HEK293 (cell line): ENCODE data around the gene PROK1.
A peak's percentile ranks its signal among the peaks of the same experiment; 100 is the strongest.
"Not testable (repeated sequence)": the region's sequence is repeated elsewhere in the genome, so short reads cannot be mapped to it uniquely, and the experiment has no call there.

Experiments
- CTCF ChIA-PET: fragments of 350-600 bp; formaldehyde crosslinking; extraction: SDS; loops from one replicate; lab custom pipeline; 2021; ENCODE audit warnings: antibody characterized with exemption; lab: Yijun Ruan, JAX
- POLR2A ChIA-PET: fragments of 300-600 bp; formaldehyde crosslinking; extraction: SDS; loops from one replicate; lab custom pipeline; 2020; ENCODE audit warnings: antibody characterized with exemption, inconsistent platforms; lab: Yijun Ruan, JAX
- H3K27ac ChIP-seq: fragments of 200-500 bp; sonication (Bioruptor generic); 2 replicates; pipeline ENCODE4 v1.5.1; 2014; ENCODE audit warnings: low read depth, low read length, control low read depth, inconsistent platforms; ENCODE audit errors: extremely low read depth
- H3K36me3 ChIP-seq, 2 experiments: fragments of 200-500 bp in 1 of 2; sonication (Bioruptor generic) in 1 of 2; 1 replicate in 1 of 2; 2 replicates in 1 of 2; pipeline ENCODE4 v1.5.1; 2014 to 2017; ENCODE audit warnings: inconsistent platforms in 2 of 2, low read length in 2 of 2; ENCODE audit not compliant: control insufficient read depth in 2 of 2, insufficient read depth in 1 of 2
- H3K4me1 ChIP-seq: fragments of 200-500 bp; sonication (Bioruptor generic); 2 replicates; pipeline ENCODE4 v1.5.1; 2014; ENCODE audit warnings: mild to moderate bottlenecking, low read length, inconsistent platforms; ENCODE audit not compliant: control insufficient read depth, insufficient read depth
- H3K4me3 ChIP-seq: 2 replicates; pipeline ENCODE4 v1.5.1; 2011; ENCODE audit warnings: low read depth, mild to moderate bottlenecking, control low read depth, low read length, moderate library complexity
- H3K9me3 ChIP-seq: fragments of 200-500 bp; sonication (Bioruptor generic); 2 replicates; pipeline ENCODE4 v1.5.1; 2014; ENCODE audit warnings: low read depth, low read length, inconsistent platforms; ENCODE audit not compliant: control insufficient read depth, insufficient read depth
- GFI1B ChIP-seq: fragments of 450-650 bp; formaldehyde crosslinking; IDR thresholded peaks from 2 replicates; pipeline ENCODE4 v1.5.1; 2016; ENCODE audit warnings: missing biosample characterization, missing genetic modification characterization
- HOXD13 ChIP-seq: sonication (generic); formaldehyde crosslinking; IDR thresholded peaks from 2 replicates; pipeline ENCODE4 v1.8.0; 2022; ENCODE audit warnings: missing genetic modification reagents, borderline replicate concordance
- MEIS1 ChIP-seq: sonication (generic); formaldehyde crosslinking; IDR thresholded peaks from 2 replicates; pipeline ENCODE4 v1.8.1; 2022; ENCODE audit warnings: missing genetic modification reagents, mild to moderate bottlenecking, borderline replicate concordance
- SP3 ChIP-seq: fragments of 450-650 bp; formaldehyde crosslinking; IDR thresholded peaks from 2 replicates; pipeline ENCODE4 v1.5.1; 2016; ENCODE audit warnings: missing biosample characterization, missing genetic modification characterization
- ZFP3 ChIP-seq: fragments of 450-650 bp; formaldehyde crosslinking; IDR thresholded peaks from 2 replicates; pipeline ENCODE4 v1.5.1; 2016; ENCODE audit warnings: low read depth, missing biosample characterization, missing genetic modification characterization
- ZFP41 ChIP-seq: fragments of 450-650 bp; formaldehyde crosslinking; IDR thresholded peaks from 2 replicates; pipeline ENCODE4 v1.5.1; 2016; ENCODE audit warnings: missing biosample characterization, missing genetic modification characterization, borderline replicate concordance
- ZNF202 ChIP-seq: fragments of 450-650 bp; formaldehyde crosslinking; IDR thresholded peaks from 2 replicates; pipeline ENCODE4 v1.5.1; 2016; ENCODE audit warnings: missing biosample characterization, missing genetic modification characterization, borderline replicate concordance
- ZNF221 ChIP-seq: fragments of 450-650 bp; formaldehyde crosslinking; IDR thresholded peaks from 2 replicates; pipeline ENCODE4 v1.5.1; 2017; ENCODE audit warnings: missing biosample characterization, missing genetic modification characterization, borderline replicate concordance
- ZNF248 ChIP-seq: fragments of 450-650 bp; formaldehyde crosslinking; IDR thresholded peaks from 2 replicates; pipeline ENCODE4 v1.5.1; 2017; ENCODE audit warnings: missing biosample characterization, missing genetic modification characterization
- ZNF404 ChIP-seq: fragments of 450-650 bp; formaldehyde crosslinking; IDR thresholded peaks from 2 replicates; pipeline ENCODE4 v1.5.1; 2017; ENCODE audit warnings: missing biosample characterization, missing genetic modification characterization
- ZNF558 ChIP-seq: fragments of 450-650 bp; formaldehyde crosslinking; IDR thresholded peaks from 2 replicates; pipeline ENCODE4 v1.5.1; 2016; ENCODE audit warnings: missing biosample characterization, missing genetic modification characterization
- ZNF596 ChIP-seq: fragments of 450-650 bp; IDR thresholded peaks from 2 replicates; pipeline ENCODE4 v1.5.0; 2018; ENCODE audit warnings: missing biosample characterization, mild to moderate bottlenecking, missing genetic modification characterization, moderate library complexity
- ZNF654 ChIP-seq: fragments of 450-650 bp; formaldehyde crosslinking; IDR thresholded peaks from 2 replicates; pipeline ENCODE4 v1.5.1; 2016; ENCODE audit warnings: low read depth, missing biosample characterization, missing genetic modification characterization
- ZNF660 ChIP-seq: fragments of 450-650 bp; IDR thresholded peaks from 2 replicates; pipeline ENCODE4 v1.5.1; 2018; ENCODE audit warnings: missing biosample characterization, mild to moderate bottlenecking, missing genetic modification characterization
- TF ChIP-seq, protein P1 (sequence below): fragments of 450-650 bp; formaldehyde crosslinking; conservative IDR thresholded peaks from 2 replicates; pipeline ENCODE4 v1.5.1; 2016; ENCODE audit warnings: low read depth, missing biosample characterization, missing genetic modification characterization
- TF ChIP-seq, protein P2 (sequence below): fragments of 450-650 bp; formaldehyde crosslinking; IDR thresholded peaks from 2 replicates; pipeline ENCODE4 v1.5.1; 2016; ENCODE audit warnings: missing biosample characterization, missing genetic modification characterization
- TF ChIP-seq, protein P3 (sequence below): fragments of 450-650 bp; formaldehyde crosslinking; IDR thresholded peaks from 2 replicates; pipeline ENCODE4 v1.5.1; 2016; ENCODE audit warnings: missing biosample characterization, missing genetic modification characterization
- TF ChIP-seq, protein P4 (sequence below): fragments of 450-650 bp; formaldehyde crosslinking; IDR thresholded peaks from 2 replicates; pipeline ENCODE4 v1.5.1; 2016; ENCODE audit warnings: missing biosample characterization, missing genetic modification characterization
- TF ChIP-seq, protein P5 (sequence below): fragments of 450-650 bp; formaldehyde crosslinking; IDR thresholded peaks from 2 replicates; pipeline ENCODE4 v1.5.1; 2016; ENCODE audit warnings: missing biosample characterization, missing genetic modification characterization

PROK1 gene

DNA sequence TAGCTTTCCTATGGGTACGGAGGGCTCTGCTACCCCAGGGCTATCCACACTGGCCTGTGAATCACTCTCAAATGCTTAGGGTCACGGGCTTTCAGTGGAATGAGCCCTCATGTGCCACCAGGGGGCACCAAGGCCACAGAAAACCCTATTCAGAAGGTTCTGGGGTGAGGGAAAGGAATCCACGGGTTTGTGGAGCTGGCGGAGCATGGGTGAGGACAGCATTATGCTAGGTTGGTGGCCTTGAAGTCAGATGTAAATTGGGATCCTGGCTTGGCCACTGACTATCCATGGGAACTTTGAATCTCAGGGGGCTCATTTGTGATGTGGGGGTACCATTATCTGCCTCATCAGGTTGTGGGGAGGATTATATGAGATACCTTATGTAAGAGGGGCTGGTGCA is 38.4 kb upstream of the PROK1 start:
- TF ChIP-seq GFI1B (no peak), ZFP3 (tag by site-specific recombination) (no peak), ZNF654 (tag by site-specific recombination) (peak; percentile 68), ZNF248 (no peak), ZNF558 (tag by site-specific recombination) (no peak), ZNF660 (tag by site-specific recombination) (peak; percentile 41; the same call in 1 of the 2 replicates), ZNF404 (tag by site-specific recombination) (no peak), HOXD13 (CRISPR knock-in tag) (no peak), ZNF221 (tag by site-specific recombination) (no peak), MEIS1 (CRISPR knock-in tag) (no peak), ZNF596 (tag by site-specific recombination) (no peak), SP3 (no peak), ZFP41 (no peak), ZNF202 (tag by site-specific recombination) (no peak)
- TF ChIP-seq, protein P1, sequence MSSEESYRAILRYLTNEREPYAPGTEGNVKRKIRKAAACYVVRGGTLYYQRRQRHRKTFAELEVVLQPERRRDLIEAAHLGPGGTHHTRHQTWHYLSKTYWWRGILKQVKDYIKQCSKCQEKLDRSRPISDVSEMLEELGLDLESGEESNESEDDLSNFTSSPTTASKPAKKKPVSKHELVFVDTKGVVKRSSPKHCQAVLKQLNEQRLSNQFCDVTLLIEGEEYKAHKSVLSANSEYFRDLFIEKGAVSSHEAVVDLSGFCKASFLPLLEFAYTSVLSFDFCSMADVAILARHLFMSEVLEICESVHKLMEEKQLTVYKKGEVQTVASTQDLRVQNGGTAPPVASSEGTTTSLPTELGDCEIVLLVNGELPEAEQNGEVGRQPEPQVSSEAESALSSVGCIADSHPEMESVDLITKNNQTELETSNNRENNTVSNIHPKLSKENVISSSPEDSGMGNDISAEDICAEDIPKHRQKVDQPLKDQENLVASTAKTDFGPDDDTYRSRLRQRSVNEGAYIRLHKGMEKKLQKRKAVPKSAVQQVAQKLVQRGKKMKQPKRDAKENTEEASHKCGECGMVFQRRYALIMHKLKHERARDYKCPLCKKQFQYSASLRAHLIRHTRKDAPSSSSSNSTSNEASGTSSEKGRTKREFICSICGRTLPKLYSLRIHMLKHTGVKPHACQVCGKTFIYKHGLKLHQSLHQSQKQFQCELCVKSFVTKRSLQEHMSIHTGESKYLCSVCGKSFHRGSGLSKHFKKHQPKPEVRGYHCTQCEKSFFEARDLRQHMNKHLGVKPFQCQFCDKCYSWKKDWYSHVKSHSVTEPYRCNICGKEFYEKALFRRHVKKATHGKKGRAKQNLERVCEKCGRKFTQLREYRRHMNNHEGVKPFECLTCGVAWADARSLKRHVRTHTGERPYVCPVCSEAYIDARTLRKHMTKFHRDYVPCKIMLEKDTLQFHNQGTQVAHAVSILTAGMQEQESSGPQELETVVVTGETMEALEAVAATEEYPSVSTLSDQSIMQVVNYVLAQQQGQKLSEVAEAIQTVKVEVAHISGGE (tag by site-specific recombination): no peak
- TF ChIP-seq, protein P2, sequence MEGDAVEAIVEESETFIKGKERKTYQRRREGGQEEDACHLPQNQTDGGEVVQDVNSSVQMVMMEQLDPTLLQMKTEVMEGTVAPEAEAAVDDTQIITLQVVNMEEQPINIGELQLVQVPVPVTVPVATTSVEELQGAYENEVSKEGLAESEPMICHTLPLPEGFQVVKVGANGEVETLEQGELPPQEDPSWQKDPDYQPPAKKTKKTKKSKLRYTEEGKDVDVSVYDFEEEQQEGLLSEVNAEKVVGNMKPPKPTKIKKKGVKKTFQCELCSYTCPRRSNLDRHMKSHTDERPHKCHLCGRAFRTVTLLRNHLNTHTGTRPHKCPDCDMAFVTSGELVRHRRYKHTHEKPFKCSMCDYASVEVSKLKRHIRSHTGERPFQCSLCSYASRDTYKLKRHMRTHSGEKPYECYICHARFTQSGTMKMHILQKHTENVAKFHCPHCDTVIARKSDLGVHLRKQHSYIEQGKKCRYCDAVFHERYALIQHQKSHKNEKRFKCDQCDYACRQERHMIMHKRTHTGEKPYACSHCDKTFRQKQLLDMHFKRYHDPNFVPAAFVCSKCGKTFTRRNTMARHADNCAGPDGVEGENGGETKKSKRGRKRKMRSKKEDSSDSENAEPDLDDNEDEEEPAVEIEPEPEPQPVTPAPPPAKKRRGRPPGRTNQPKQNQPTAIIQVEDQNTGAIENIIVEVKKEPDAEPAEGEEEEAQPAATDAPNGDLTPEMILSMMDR (tag by site-specific recombination): peak; percentile 66
- TF ChIP-seq, protein P3, sequence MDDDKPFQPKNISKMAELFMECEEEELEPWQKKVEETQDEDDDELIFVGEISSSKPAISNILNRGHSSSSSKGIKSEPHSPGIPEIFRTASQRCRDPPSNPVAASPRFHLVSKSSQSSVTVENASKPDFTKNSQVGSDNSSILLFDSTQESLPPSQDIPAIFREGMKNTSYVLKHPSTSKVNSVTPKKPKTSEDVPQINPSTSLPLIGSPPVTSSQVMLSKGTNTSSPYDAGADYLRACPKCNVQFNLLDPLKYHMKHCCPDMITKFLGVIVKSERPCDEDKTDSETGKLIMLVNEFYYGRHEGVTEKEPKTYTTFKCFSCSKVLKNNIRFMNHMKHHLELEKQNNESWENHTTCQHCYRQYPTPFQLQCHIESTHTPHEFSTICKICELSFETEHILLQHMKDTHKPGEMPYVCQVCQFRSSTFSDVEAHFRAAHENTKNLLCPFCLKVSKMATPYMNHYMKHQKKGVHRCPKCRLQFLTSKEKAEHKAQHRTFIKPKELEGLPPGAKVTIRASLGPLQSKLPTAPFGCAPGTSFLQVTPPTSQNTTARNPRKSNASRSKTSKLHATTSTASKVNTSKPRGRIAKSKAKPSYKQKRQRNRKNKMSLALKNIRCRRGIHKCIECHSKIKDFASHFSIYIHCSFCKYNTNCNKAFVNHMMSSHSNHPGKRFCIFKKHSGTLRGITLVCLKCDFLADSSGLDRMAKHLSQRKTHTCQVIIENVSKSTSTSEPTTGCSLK (tag by site-specific recombination): no peak
- TF ChIP-seq, protein P4, sequence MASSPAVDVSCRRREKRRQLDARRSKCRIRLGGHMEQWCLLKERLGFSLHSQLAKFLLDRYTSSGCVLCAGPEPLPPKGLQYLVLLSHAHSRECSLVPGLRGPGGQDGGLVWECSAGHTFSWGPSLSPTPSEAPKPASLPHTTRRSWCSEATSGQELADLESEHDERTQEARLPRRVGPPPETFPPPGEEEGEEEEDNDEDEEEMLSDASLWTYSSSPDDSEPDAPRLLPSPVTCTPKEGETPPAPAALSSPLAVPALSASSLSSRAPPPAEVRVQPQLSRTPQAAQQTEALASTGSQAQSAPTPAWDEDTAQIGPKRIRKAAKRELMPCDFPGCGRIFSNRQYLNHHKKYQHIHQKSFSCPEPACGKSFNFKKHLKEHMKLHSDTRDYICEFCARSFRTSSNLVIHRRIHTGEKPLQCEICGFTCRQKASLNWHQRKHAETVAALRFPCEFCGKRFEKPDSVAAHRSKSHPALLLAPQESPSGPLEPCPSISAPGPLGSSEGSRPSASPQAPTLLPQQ (tag by site-specific recombination): no peak
- TF ChIP-seq, protein P5, sequence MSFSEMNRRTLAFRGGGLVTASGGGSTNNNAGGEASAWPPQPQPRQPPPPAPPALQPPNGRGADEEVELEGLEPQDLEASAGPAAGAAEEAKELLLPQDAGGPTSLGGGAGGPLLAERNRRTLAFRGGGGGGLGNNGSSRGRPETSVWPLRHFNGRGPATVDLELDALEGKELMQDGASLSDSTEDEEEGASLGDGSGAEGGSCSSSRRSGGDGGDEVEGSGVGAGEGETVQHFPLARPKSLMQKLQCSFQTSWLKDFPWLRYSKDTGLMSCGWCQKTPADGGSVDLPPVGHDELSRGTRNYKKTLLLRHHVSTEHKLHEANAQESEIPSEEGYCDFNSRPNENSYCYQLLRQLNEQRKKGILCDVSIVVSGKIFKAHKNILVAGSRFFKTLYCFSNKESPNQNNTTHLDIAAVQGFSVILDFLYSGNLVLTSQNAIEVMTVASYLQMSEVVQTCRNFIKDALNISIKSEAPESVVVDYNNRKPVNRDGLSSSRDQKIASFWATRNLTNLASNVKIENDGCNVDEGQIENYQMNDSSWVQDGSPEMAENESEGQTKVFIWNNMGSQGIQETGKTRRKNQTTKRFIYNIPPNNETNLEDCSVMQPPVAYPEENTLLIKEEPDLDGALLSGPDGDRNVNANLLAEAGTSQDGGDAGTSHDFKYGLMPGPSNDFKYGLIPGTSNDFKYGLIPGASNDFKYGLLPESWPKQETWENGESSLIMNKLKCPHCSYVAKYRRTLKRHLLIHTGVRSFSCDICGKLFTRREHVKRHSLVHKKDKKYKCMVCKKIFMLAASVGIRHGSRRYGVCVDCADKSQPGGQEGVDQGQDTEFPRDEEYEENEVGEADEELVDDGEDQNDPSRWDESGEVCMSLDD (tag by site-specific recombination): 0 out of 2 replicates have a peak, but pooled peaks have one; percentile 17
- ChIA-PET CTCF (interaction anchor here (0.6 to 11.5 kb wide), 28 partner anchors 9 to 244 kb away, joined by 3 to 305 read pairs (median 4); partner anchors contain the start of gene PROK1), POLR2A (interaction anchor here (0.6 to 1.1 kb wide), 2 partner anchors 74 to 83 kb away, joined by 3 read pairs; partner anchors contain the start of gene RBM15)
- H3K9me3 ChIP-seq: no peaks in the 10 kb centered on the region
- no peaks in the 10 kb centered on the region for H3K4me1 ChIP-seq
- H3K36me3 ChIP-seq: no peaks in the 10 kb centered on the region
- H3K4me3 ChIP-seq: no peak overlapping the region
- no peak overlapping the region for H3K27ac ChIP-seq

DNA sequence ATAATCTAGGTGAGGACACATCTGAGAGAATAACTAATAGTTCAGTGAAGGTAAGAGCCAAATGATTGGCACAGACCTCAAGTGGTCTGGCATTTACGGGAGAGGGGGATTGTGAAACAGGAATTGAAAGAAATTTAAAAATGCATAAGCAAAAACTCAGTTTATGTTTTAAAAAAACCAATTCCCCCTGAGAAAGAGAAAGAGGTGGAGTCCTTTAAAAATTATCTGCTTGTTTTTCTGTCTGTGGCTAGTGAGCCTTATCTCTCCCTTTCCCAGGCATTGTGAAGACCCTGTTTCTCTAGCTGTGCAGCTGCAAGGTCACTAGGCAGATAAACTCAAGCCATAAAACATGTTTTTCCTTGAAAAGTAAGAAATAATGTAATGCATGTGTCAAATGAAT is 37.9 kb upstream of the PROK1 start:
- H3K27ac ChIP-seq, H3K4me3 ChIP-seq, H3K4me1 ChIP-seq, H3K36me3 ChIP-seq, H3K9me3 ChIP-seq: not testable (repeated sequence)
- POLR2A ChIA-PET: interaction anchor here (0.6 to 1.1 kb wide), 2 partner anchors 74 to 83 kb away, joined by 3 read pairs; partner anchors contain the start of gene RBM15
- CTCF ChIA-PET: interaction anchor here (0.8 to 11.5 kb wide), 20 partner anchors 8 to 225 kb away, joined by 3 to 305 read pairs (median 4); partner anchors contain the start of gene PROK1
